Neural progenitor cell (in vitro differentiated cells): ENCODE measurements around the gene HPGDS. TPM values are rescaled to one million over a fixed set of nuclear protein-coding genes. Genes with fewer than 3 reads are reported as not detected.

Source experiments
- DNase-seq: peaks from one replicate; pipeline ENCODE4 v3.0.0-alpha.2; 2016; ENCODE audit warnings: low spot score
- H2AFZ ChIP-seq: fragments of 200-600 bp; sonication (generic); replicated peaks from 2 replicates; pipeline ENCODE4 v1.6.1; 2016; ENCODE audit warnings: antibody characterized with exemption
- H3F3A ChIP-seq: fragments of 200-600 bp; sonication (generic); 2 replicates; pipeline ENCODE4 v1.6.1; 2016; ENCODE audit warnings: antibody characterized with exemption, low read depth
- H3K27ac ChIP-seq: fragments of 200-600 bp; sonication (generic); 2 replicates; pipeline ENCODE4 v1.5.1; 2016; ENCODE audit warnings: mild to moderate bottlenecking
- H3K27me3 ChIP-seq: fragments of 200-600 bp; sonication (generic); 2 replicates; pipeline ENCODE4 v1.6.1; 2016; ENCODE audit warnings: mild to moderate bottlenecking, moderate library complexity
- H3K36me3 ChIP-seq: fragments of 200-600 bp; sonication (generic); 2 replicates; pipeline ENCODE4 v1.5.1; 2016
- H3K4me1 ChIP-seq: fragments of 200-600 bp; sonication (generic); 2 replicates; pipeline ENCODE4 v1.6.1; 2016; ENCODE audit warnings: mixed run types
- H3K4me2 ChIP-seq: fragments of 200-600 bp; sonication (generic); 2 replicates; pipeline ENCODE4 v1.6.1; 2016
- H3K4me3 ChIP-seq: fragments of 200-600 bp; sonication (generic); 2 replicates; pipeline ENCODE4 v1.5.1; 2016
- H3K79me2 ChIP-seq: fragments of 200-600 bp; sonication (generic); 2 replicates; pipeline ENCODE4 v1.6.1; 2016; ENCODE audit warnings: low read depth
- H3K9ac ChIP-seq: fragments of 200-600 bp; sonication (generic); 2 replicates; pipeline ENCODE4 v1.6.1; 2016
- H3K9me3 ChIP-seq: fragments of 200-600 bp; sonication (generic); 2 replicates; pipeline ENCODE4 v1.5.1; 2016; ENCODE audit warnings: low read depth
- H4K20me1 ChIP-seq: fragments of 200-600 bp; sonication (generic); 2 replicates; pipeline ENCODE4 v1.6.1; 2016; ENCODE audit warnings: low read depth
- H3K27ac Mint-ChIP-seq: 3 replicates; pipeline ENCODE4 v1.8.0; 2021; ENCODE audit warnings: mixed read lengths
- H3K27me3 Mint-ChIP-seq: 2 replicates; pipeline ENCODE4 v1.8.0; 2022; ENCODE audit warnings: low read depth, mild to moderate bottlenecking, inconsistent platforms, moderate library complexity, mixed read lengths; ENCODE audit not compliant: insufficient read depth
- H3K36me3 Mint-ChIP-seq: 3 replicates; pipeline ENCODE4 v1.8.0; 2021; ENCODE audit warnings: mixed read lengths
- H3K4me1 Mint-ChIP-seq: 3 replicates; pipeline ENCODE4 v1.8.0; 2021; ENCODE audit warnings: mixed read lengths
- H3K4me3 Mint-ChIP-seq: 3 replicates; pipeline ENCODE4 v1.8.0; 2021; ENCODE audit warnings: mild to moderate bottlenecking, moderate library complexity, mixed read lengths
- H3K9me3 Mint-ChIP-seq: 3 replicates; pipeline ENCODE4 v1.8.0; 2020; ENCODE audit warnings: mixed read lengths
- EZH2 ChIP-seq: fragments of 200-600 bp; sonication (generic); IDR thresholded peaks from 2 replicates; pipeline ENCODE4 v1.6.1; 2017; ENCODE audit warnings: antibody characterized with exemption, mild to moderate bottlenecking, moderate library complexity
- EZH2phosphoT487 ChIP-seq: fragments of 200-600 bp; sonication (generic); IDR thresholded peaks from 2 replicates; pipeline ENCODE4 v1.6.1; 2017; ENCODE audit warnings: antibody characterized with exemption
- total RNA-seq: library from RNA; depleted of rRNA; stranded (reverse); fragments of >200 nt; gene quantifications from 2 replicates; pipeline ENCODE4 v1.2.3, GENCODE V29; 2015; ENCODE audit warnings: low replicate concordance
- TF ChIP-seq, protein P1 (sequence below): fragments of 200-600 bp; sonication (generic); IDR thresholded peaks from 2 replicates; pipeline ENCODE4 v1.5.1; 2017; ENCODE audit warnings: antibody characterized with exemption, mild to moderate bottlenecking

The HPGDS gene
- total RNA-seq, 1 donor from 2014 or later = not detected

DNA sequence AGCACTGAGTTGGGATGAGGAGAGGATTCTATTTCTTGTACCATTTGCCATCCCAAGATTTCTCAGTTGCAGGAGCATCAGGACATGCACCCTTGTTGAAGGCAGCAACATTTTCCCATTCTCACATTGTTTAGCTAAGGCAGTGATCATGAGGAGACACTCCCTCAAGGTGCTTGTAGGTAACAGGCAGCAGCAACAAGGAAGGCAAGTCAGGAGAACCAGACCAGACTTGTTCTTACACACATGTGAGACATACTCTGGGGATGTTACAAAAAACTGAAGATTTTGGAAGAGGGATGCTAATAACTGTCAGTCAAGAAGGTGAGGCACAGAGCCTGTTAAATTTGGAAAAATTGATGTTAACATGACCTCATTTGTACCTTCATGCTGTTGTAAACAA is 15.5 kb upstream of the HPGDS start:
- H3K27ac ChIP-seq = no peak overlapping the region
- TF ChIP-seq, protein P1, sequence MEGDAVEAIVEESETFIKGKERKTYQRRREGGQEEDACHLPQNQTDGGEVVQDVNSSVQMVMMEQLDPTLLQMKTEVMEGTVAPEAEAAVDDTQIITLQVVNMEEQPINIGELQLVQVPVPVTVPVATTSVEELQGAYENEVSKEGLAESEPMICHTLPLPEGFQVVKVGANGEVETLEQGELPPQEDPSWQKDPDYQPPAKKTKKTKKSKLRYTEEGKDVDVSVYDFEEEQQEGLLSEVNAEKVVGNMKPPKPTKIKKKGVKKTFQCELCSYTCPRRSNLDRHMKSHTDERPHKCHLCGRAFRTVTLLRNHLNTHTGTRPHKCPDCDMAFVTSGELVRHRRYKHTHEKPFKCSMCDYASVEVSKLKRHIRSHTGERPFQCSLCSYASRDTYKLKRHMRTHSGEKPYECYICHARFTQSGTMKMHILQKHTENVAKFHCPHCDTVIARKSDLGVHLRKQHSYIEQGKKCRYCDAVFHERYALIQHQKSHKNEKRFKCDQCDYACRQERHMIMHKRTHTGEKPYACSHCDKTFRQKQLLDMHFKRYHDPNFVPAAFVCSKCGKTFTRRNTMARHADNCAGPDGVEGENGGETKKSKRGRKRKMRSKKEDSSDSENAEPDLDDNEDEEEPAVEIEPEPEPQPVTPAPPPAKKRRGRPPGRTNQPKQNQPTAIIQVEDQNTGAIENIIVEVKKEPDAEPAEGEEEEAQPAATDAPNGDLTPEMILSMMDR = no peak
- no peak for TF ChIP-seq EZH2phosphoT487
- TF ChIP-seq EZH2 = no peak
- H3K9ac ChIP-seq = no peak overlapping the region
- H3K4me1 ChIP-seq = no peaks in the 10 kb centered on the region
- H3K4me2 ChIP-seq = no peak overlapping the region
- Mint-ChIP-seq H3K36me3 (no peaks in the 10 kb centered on the region), H3K27ac (no peak overlapping the region), H3K4me3 (no peak overlapping the region), H3K9me3 (no peaks in the 10 kb centered on the region), H3K27me3 (peaks cover 2% of the 10 kb centered on the region), H3K4me1 (no peaks in the 10 kb centered on the region)
- no peaks in the 10 kb centered on the region for H3K9me3 ChIP-seq
- no peak for DNase-seq
- no peak overlapping the region for H2AFZ ChIP-seq
- H3K27me3 ChIP-seq = no peaks in the 10 kb centered on the region
- no peak overlapping the region for H3K4me3 ChIP-seq
- H3F3A ChIP-seq = no peaks in the 10 kb centered on the region
- H4K20me1 ChIP-seq = no peaks in the 10 kb centered on the region
- no peaks in the 10 kb centered on the region for H3K36me3 ChIP-seq
- no peaks in the 10 kb centered on the region for H3K79me2 ChIP-seq

- Histone ChIP-seq H3K27me3 (no peaks in the 10 kb centered on the region), H3K79me2 (no peaks in the 10 kb centered on the region), H3K4me1 (no peaks in the 10 kb centered on the region), H3K9ac (no peak overlapping the region), H3K9me3 (no peaks in the 10 kb centered on the region), H2AFZ (no peak overlapping the region), H3K4me2 (no peak overlapping the region), H4K20me1 (no peaks in the 10 kb centered on the region), H3K4me3 (no peak overlapping the region), H3F3A (no peaks in the 10 kb centered on the region), H3K27ac (no peak overlapping the region), H3K36me3 (no peaks in the 10 kb centered on the region)
- Mint-ChIP-seq H3K27me3 (peaks cover 2% of the 10 kb centered on the region), H3K4me1 (no peaks in the 10 kb centered on the region), H3K36me3 (no peaks in the 10 kb centered on the region), H3K4me3 (no peak overlapping the region), H3K27ac (no peak overlapping the region), H3K9me3 (no peaks in the 10 kb centered on the region)
- TF ChIP-seq EZH2 (no peak), EZH2phosphoT487 (no peak)
- TF ChIP-seq, protein P1 = no peak
- no peak for DNase-seq
These were observed 15.0 kb upstream of the HPGDS start for GRCh38 chr4:94357624-94358023.

DNA sequence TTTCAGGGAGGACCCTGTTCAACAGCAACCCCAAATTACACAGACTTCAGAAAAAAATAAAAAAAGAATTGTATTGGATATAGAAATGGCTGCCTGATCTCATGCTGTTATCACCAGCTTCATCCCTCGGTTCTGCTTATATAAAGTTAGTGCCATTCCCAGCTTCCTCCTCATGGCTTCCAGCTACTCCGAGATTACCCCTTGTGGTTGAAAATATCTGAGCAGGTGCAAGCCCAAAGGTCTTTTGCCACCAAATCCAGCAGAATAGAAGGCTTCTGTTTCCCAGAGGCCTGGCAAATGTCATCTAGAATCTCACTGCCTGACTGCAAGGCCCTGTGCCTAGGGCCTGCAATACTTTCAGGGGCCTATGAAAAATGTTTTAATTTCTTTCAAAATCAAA is 13.8 kb upstream of the HPGDS start:
- H2AFZ ChIP-seq = no peak overlapping the region
- no peak overlapping the region for H3K4me2 ChIP-seq
- no peaks in the 10 kb centered on the region for H3K9me3 ChIP-seq
- Mint-ChIP-seq H3K27ac (no peak overlapping the region), H3K36me3 (no peaks in the 10 kb centered on the region), H3K9me3 (no peaks in the 10 kb centered on the region), H3K27me3 (peaks cover 2% of the 10 kb centered on the region), H3K4me3 (no peak overlapping the region), H3K4me1 (no peaks in the 10 kb centered on the region)
- H4K20me1 ChIP-seq = no peaks in the 10 kb centered on the region
- H3K4me3 ChIP-seq = no peak overlapping the region
- no peaks in the 10 kb centered on the region for H3K36me3 ChIP-seq
- H3F3A ChIP-seq = no peaks in the 10 kb centered on the region
- H3K27me3 ChIP-seq = no peaks in the 10 kb centered on the region
- TF ChIP-seq, protein P1 = no peak
- no peak for TF ChIP-seq EZH2
- TF ChIP-seq EZH2phosphoT487 = no peak
- H3K9ac ChIP-seq = no peak overlapping the region
- no peaks in the 10 kb centered on the region for H3K4me1 ChIP-seq
- H3K79me2 ChIP-seq = no peaks in the 10 kb centered on the region
- DNase-seq = no peak
- H3K27ac ChIP-seq = no peak overlapping the region

DNA sequence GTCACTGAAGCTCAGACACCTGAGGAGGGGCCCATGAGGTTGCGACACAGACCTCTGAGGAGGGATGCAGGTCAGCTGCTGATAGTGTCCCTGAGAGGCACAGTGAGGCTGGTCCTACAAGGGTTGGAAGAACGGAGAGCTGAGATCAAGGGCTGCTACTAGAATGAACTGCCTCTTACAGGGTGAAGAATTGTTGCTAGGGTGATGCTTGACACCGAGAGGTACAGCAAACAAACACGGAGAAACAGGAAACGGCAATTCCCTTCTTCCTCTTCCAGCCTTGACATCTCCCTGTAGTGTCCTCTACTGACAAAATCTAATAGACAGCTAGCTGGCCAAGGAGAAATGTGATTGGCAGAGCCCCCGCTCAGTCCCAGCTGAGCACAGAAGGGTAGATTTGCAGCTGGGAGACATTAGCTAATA is 11.8 kb upstream of the HPGDS start:
- no peak overlapping the region for H3K4me2 ChIP-seq
- Mint-ChIP-seq H3K9me3 (peaks cover 2% of the 10 kb centered on the region), H3K27me3 (peaks cover 2% of the 10 kb centered on the region), H3K4me1 (peaks cover 3% of the 10 kb centered on the region), H3K27ac (no peak overlapping the region), H3K4me3 (no peak overlapping the region), H3K36me3 (no peaks in the 10 kb centered on the region)
- H3K27me3 ChIP-seq = no peaks in the 10 kb centered on the region
- H3K4me1 ChIP-seq = no peaks in the 10 kb centered on the region
- no peak overlapping the region for H3K9ac ChIP-seq
- TF ChIP-seq EZH2phosphoT487 = no peak
- TF ChIP-seq EZH2 = no peak
- TF ChIP-seq, protein P1 = no peak
- no peaks in the 10 kb centered on the region for H4K20me1 ChIP-seq
- H3K79me2 ChIP-seq = no peaks in the 10 kb centered on the region
- DNase-seq = no peak
- no peak overlapping the region for H3K27ac ChIP-seq
- no peak overlapping the region for H3K4me3 ChIP-seq
- peak overlapping the region; percentile 17 for H2AFZ ChIP-seq
- H3K36me3 ChIP-seq = no peaks in the 10 kb centered on the region
- H3K9me3 ChIP-seq = no peaks in the 10 kb centered on the region
- H3F3A ChIP-seq = no peaks in the 10 kb centered on the region
